IPS DF 19.7 (cell line): ENCODE results near the gene MAG.

ENCODE experiments used
- DNase-seq: peaks from one replicate; pipeline ENCODE4 v3.0.0-alpha.2; 2013; ENCODE audit warnings: low read depth, low spot score

The MAG gene

GRCh38 chr19:35264268-35265125, 27.5 kb upstream of the MAG start:
- no peak for DNase-seq

- no peak for DNase-seq
Observed at GRCh38 chr19:35265126-35265899, 26.6 kb upstream of the MAG start.

- DNase-seq, result no peak
Observed at GRCh38 chr19:35265900-35266519, 26.0 kb upstream of the MAG start.

- DNase-seq, result no peak
Observed at GRCh38 chr19:35266520-35267352, 25.2 kb upstream of the MAG start.

- no peak for DNase-seq
Observed at GRCh38 chr19:35267353-35267817, 24.6 kb upstream of the MAG start.

- no peak for DNase-seq
Observed at GRCh38 chr19:35267818-35268535, 24.0 kb upstream of the MAG start.

- no peak for DNase-seq
Observed at GRCh38 chr19:35268536-35269437, 23.2 kb upstream of the MAG start, which contains the start of gene USF2. Gene USF2, plus strand, starts transcription at chr19:35268962. Its CDS starts 140 bp downstream, at chr19:35269102.

GRCh38 chr19:35269438-35270117, 22.4 kb upstream of the MAG start:
- no peak for DNase-seq

GRCh38 chr19:35270381-35270811, 21.6 kb upstream of the MAG start:
- DNase-seq, result no peak

GRCh38 chr19:35271546-35271945, 20.4 kb upstream of the MAG start:
- no peak for DNase-seq

GRCh38 chr19:35272122-35272719, 19.7 kb upstream of the MAG start:
- DNase-seq, result no peak

GRCh38 chr19:35272954-35273649, 18.9 kb upstream of the MAG start:
- no peak for DNase-seq

GRCh38 chr19:35273686-35274259, 18.2 kb upstream of the MAG start:
- DNase-seq, result no peak

- DNase-seq, result no peak
Observed at GRCh38 chr19:35274323-35274722, 17.6 kb upstream of the MAG start.

GRCh38 chr19:35276706-35277281, 15.2 kb upstream of the MAG start:
- DNase-seq, result no peak

- DNase-seq, result no peak
Observed at GRCh38 chr19:35278578-35279284, 13.2 kb upstream of the MAG start.

- DNase-seq, result no peak
Observed at GRCh38 chr19:35279374-35279773, 12.6 kb upstream of the MAG start.
